ENCODE measurements around the gene LRRC32.

Gene LRRC32

DNA sequence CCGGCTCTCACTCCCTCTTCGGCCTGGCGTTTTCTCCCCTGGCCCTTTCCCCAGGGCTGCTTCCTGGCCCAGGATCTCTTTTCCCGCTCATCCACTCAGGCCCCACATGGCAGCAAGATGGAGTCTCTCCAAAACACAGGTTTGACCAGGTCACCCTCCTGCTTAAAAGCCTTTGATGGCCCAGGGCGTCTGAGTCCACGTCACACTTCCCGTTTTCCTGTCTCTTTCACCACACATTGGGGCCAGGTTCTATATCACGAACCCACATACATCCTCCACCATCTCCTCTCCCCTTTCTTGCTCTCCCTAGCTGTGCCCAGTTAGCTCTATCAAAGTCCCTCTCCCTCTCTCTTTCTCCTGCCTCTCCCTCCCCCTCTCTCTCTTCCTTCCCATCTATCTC lies 7.8 kb upstream of the LRRC32 start:
- DNase-seq: no peak

GRCh38 chr11:76677458-76677765 lies 6.9 kb upstream of the LRRC32 start:
- no peak for DNase-seq

DNA sequence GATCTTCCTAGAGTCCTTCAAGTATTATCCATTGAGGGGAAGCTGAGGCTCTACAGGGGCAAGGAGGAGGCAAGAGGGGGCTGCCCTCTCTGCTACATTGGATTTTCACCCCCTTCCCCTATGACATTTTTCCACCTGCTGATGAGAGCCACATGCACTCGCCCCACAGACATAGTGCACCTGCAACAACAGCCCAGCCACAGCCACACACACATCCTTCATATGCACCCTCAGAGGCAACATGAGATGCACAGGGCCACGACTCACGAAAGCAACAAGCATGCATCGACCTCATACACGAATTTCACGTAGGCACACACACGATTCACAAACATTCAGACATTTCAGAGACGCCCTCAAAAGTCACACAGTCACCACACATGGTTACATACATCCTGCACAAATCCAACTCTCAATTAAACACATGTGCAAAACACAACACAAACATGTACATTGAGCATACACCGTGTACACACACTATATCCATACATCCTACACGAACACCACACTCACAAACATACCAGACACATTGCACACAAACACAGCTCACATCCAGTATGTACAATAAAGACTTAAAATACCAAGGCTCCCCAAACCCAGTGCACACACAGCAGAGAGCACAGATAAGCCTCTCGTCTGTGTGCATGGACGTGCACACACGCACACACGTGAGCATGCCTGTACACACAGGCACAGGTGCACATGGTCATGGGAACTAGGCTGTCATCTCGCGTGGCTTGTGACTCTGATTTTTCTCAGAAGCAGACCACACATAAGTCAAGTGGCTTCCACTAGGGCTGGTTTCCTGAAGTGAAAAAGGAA lies 6.3 kb upstream of the LRRC32 start:
- DNase-seq: no peak

DNA sequence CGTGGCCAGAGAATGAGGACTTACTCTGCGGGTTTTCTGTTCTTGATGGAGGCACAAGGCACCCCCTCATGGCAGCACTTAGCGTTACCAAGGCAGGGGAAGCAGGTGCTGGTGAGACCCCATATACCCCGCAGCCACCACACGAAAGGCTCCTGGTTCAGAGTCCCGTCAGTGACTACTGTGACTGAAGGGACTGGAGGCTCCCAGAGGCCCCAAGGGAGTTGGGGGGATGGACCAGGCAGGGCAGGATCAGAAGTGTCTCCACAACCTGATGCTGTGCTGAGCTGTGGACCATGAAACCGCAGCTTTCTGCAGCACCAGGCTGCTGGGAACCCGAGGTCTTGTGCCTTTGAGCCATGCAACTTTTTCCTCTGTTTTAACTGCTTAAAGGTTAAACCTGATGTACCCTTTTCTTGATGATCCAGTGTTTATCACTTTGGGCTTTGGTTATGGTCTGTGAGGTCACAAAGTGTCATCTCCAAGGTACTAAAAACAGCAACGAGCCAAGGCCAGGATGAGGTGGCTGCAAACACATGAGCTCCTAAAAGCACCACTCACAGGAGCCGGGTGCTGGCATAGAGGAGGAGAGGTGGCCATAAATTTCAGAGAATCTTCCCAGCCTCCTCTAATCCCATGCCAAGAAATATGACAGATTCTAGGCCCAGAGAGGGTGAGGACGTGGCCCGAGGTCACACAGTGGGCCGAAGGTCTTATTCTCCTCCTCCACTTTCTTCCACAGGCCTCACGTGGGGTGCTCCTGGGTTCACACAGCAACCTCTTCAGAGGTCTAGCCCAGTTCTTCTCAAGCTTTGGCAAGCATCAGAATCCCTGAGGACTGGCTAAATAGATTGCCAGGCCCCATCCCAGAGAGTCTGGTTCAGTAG lies 4.2 kb upstream of the LRRC32 start:
- no peak for DNase-seq

GRCh38 chr11:76673176-76674142 lies 2.9 kb upstream of the LRRC32 start:
- DNase-seq: no peak

- DNase-seq: no peak
These were observed 2.1 kb upstream of the LRRC32 start for GRCh38 chr11:76672431-76673175.

GRCh38 chr11:76671626-76672309 lies 1.2 kb upstream of the LRRC32 start:
- DNase-seq: no peak

DNA sequence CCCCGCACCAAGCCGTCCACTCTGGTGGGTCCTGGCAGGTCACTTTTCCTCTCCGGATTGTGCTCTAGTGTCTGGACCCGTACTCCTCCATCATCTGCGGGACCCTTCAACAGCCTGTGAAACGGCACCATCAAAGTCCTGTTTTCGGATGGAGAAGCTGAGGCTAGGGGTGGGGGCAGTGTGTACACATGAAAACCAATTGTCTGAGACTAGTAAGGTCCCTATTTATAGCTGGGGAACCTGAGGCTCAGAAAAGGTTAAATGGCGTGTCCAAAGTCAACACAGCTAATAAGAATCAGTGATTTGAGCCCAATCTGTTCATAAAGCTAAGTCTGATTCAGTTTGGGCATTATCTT lies 668 bp upstream of the LRRC32 start:
- no peak for DNase-seq

GRCh38 chr11:76669901-76670484 lies 554 bp downstream of the LRRC32 start:
- no peak for DNase-seq

DNA sequence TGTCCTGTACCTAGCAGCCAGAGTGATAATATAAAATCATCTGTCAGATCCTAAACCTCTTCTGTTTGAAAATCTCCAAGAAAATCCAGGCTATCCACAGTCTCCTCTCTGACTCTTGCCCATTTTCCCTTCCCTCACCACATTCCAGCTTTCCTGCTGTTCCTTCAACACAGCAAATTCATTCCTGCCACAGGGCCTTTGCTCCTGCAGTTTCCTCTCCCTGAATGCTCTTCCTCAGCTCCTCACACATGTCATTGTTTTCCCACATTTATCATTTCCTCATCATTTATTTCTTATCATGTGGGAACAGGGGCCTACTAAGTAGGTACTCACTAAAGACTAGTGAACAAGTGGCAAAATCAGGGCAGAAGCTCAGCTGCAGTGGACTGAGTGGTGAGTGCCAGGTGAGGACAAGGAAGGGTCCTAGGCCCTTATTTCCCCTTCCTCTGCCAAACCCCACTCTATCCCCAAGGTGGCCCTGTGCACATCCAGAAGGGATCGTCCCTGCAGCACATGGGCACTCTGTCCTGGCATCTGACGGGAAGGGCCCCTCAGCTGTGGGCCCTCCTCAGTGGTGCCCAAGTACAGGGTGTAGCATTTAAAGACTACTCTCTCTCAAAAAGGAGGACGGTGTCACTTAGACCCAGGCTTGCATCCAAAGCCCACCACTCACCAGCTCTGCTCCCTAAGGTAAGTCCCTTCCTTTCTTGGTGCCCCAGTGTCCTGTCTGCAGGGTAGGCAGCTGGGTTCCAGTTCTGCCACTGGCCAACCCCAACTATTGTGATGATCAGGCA lies 2.0 kb downstream of the LRRC32 start:
- DNase-seq: no peak

GRCh38 chr11:76667856-76668255 lies 2.7 kb downstream of the LRRC32 start:
- DNase-seq: no peak

GRCh38 chr11:76667271-76667818 lies 3.2 kb downstream of the LRRC32 start:
- DNase-seq: no peak

GRCh38 chr11:76666830-76667229 lies 3.7 kb downstream of the LRRC32 start:
- no peak for DNase-seq

DNA sequence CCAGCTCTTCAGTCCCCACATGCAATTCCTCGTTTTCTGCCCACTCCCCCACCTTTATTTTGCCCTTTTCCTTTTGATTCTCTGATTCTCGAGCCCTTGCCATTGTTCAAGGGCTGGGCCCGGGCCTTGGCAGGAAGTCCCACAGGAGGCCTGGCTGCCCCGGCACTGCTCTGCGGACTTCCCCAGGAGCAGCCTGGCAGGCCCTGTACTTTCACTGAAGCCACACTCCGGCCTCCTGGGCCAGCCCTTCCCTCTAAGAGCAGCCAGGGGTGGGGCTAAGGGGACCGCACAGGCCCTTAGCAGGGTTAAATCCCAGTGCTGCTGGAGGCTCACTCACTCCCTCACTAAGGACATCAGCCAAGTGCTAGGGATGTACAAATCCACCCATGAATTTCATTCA lies 4.1 kb downstream of the LRRC32 start:
- DNase-seq: no peak

GRCh38 chr11:76665921-76666351 lies 4.6 kb downstream of the LRRC32 start:
- no peak for DNase-seq

GRCh38 chr11:76665172-76665571 lies 5.4 kb downstream of the LRRC32 start:
- no peak for DNase-seq

DNA sequence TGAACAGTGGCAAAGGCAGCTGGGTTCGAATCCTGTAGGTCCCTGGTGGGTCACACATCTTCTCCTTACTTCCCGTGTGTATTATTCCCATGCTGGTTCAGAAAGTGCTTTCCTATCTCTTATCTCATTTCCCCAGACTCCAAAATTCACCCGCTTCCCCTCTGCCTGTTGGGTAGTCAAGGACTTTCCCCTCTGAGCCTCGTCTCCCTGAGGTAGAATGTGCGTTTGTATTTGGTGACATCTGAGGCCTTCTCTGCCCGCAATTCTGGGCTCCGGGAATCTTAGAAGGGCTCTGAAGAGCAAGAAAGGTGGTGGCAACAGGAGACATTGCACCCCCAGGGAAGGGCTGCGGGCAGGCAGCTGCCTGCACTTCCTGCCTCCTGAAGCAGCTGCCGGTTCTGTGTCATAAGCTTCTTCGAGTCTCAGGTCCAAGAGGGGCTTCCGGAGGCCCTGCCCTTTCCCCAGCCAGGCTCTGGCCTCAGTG lies 5.9 kb downstream of the LRRC32 start:
- no peak for DNase-seq

GRCh38 chr11:76663912-76664440 lies 6.6 kb downstream of the LRRC32 start:
- DNase-seq: no peak

DNA sequence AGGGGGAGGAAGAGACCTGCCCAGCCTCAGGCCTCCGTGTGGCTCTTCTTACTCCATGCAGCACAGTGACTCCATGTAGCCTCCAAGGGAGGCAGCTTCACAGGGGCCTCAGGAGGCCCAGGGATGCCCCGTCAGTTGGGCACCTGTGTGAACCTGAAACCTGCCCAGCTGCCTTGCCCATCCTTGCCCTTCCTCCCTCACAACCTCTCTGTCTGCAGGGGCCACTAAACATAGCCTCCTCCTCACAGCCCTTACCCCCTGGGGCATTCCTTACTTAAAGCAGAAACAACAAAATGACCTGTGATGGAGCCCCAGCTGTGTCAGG lies 7.1 kb downstream of the LRRC32 start:
- DNase-seq: no peak

Measured in NCI-H345 (cell line).